SHP77 (cell line): ENCODE data around the gene AFF4.
"Not testable (repeated sequence)": the region's sequence is repeated elsewhere in the genome, so short reads cannot be mapped to it uniquely, and the experiment has no call there.

Experiments used
- DNase-seq, 2 experiments: peaks; one replicate each; lab custom pipeline; 2025; lab: John Stamatoyannopoulos, UW

AFF4 gene, protein sequence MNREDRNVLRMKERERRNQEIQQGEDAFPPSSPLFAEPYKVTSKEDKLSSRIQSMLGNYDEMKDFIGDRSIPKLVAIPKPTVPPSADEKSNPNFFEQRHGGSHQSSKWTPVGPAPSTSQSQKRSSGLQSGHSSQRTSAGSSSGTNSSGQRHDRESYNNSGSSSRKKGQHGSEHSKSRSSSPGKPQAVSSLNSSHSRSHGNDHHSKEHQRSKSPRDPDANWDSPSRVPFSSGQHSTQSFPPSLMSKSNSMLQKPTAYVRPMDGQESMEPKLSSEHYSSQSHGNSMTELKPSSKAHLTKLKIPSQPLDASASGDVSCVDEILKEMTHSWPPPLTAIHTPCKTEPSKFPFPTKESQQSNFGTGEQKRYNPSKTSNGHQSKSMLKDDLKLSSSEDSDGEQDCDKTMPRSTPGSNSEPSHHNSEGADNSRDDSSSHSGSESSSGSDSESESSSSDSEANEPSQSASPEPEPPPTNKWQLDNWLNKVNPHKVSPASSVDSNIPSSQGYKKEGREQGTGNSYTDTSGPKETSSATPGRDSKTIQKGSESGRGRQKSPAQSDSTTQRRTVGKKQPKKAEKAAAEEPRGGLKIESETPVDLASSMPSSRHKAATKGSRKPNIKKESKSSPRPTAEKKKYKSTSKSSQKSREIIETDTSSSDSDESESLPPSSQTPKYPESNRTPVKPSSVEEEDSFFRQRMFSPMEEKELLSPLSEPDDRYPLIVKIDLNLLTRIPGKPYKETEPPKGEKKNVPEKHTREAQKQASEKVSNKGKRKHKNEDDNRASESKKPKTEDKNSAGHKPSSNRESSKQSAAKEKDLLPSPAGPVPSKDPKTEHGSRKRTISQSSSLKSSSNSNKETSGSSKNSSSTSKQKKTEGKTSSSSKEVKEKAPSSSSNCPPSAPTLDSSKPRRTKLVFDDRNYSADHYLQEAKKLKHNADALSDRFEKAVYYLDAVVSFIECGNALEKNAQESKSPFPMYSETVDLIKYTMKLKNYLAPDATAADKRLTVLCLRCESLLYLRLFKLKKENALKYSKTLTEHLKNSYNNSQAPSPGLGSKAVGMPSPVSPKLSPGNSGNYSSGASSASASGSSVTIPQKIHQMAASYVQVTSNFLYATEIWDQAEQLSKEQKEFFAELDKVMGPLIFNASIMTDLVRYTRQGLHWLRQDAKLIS

DNA sequence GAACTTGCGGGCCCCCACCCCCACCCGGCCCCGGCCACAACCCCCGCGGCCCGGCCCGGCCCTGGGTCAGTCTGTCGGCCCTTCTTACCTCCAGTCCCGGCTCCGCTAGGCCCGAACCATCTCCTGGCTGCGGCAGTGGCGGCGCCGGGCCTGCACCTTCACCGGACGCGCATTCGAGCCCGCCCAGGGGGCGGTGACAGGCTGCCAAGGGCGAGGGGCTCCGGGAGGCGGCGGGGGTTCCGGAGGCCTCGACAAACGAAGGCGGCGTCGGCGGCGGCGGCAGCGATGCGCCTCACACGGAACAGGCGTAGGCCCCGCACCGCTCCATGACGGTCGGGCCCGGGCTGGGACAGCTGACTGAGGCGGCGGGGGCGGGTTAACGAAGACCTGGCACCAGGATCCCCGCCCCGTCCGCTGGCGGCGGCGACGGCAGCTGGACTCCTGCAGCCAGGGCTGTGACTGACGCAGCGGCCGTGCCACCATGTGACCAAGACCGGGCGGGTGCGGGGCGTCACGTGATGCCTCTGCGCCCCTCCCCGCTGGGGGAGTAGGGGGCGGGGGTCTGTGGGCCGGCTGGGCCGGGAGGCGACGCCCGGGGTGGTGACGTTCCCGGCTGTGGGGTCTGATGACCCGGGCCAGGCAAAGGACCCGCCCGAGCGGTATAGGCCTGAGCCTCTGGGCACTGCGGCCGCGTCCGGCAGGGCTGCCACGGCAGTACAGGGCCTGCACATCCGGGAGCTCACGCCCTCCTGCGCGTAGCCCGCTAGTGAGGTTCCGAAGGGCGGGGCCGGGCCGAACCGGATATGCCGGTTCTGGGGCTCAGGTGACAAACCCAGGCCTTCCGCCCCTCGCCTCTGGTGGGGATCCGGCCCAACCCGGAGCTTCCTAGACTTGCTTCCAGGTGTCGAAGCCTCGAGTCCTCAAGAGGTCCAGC, at the start of gene AFF4:
TSS of gene AFF4 (minus strand) at position 464 of the 934 bp plus-strand sequence. CDS start 26,445 bp downstream, outside the sequence.
- peak; percentile 87 to 93 for DNase-seq

DNA sequence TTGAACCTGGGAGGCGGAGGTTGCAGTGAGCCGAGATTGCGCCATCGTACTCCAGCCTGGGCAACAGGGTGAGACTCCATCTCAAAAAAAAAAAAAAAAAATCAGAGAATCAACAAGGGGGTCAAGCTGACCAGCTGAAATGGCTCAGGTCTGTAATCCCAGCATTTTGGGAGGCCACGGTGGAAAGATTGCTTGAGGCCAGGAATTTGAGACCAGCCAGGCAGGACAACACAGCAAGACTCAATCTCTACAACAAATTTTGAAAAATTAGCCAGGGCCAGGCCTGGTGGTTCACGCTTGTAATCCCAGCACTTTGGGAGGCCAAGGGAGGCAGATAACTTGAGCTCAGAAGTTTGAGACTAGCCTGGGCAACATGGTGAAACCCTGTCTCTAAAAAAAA, 45.0 kb upstream of the AFF4 start:
- DNase-seq = not testable (repeated sequence)

DNA sequence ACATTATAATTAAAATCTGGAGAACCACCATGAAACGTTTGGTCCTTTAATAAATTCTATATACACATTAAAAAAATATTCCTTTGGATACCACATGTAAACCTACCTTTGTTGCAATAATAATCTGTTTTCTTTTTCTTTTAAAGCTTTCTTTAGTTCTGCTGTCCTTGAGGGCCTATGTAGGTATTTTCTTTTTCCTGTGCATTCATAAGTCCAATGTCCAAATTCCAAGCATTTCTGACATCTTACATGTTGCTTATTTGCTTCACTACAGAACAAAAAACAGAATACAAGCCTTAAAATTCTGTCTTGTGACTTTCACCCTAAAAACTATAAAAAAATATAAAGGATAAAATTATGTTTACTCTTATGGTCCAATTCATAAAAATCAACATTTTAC, 43.2 kb upstream of the AFF4 start:
- DNase-seq = no peak

DNA sequence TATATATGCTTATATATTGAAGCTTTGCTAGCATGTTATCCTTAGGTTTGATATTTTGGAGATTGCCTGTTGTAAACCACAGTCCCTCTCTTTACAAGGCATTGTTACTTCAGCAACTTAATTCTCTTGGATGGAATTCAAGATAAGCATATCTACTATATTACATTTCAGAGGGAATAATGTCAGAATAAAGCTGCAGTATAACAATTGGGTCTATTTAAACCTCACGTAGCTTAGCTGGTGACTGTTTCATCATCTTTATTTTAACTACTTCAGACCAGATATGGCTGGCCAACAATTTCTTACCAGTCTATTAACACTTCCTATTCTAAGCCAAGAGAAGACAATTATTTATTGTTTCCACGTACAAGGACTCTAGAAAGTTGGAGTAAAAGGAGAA, 35.8 kb upstream of the AFF4 start:
- no peak for DNase-seq

DNA sequence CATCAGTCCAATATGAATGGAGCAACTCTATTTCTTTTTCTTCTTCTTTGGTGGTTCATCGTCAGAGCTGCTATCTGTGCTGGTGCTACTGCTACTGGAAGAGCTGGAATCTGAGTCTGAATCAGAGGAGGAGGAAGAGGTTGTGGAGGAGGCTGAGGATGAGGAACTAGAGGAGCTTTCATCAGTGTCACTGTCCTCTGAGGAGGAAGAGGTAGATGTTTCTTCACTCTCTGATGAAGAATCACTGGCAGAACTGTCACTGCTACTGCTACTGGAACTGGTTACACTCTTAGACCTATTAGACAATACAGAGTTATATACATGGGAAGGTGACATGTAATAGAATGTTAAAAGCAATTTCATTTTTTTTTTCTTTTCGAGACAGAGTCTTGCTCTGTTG, 35.1 kb upstream of the AFF4 start:
- no peak for DNase-seq

DNA sequence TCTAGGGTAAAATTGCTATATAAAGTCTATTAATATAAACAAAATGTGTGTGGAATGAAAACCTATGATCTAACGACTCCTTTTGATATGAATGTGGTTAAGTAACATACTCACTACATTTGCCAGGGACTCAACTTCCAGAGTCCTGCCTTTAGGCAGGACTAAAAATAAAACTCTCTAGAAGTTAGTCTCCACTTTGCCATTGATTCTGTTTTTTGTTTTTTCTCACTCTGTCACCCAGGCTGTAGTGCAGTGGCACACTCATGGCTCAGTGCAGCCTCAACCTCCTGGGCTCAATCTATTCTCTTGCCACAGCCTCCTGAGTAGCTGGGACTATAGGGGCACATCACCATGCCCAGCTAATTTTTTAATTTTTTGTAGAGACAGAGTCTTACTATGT, 32.9 kb upstream of the AFF4 start:
- DNase-seq = no peak

DNA sequence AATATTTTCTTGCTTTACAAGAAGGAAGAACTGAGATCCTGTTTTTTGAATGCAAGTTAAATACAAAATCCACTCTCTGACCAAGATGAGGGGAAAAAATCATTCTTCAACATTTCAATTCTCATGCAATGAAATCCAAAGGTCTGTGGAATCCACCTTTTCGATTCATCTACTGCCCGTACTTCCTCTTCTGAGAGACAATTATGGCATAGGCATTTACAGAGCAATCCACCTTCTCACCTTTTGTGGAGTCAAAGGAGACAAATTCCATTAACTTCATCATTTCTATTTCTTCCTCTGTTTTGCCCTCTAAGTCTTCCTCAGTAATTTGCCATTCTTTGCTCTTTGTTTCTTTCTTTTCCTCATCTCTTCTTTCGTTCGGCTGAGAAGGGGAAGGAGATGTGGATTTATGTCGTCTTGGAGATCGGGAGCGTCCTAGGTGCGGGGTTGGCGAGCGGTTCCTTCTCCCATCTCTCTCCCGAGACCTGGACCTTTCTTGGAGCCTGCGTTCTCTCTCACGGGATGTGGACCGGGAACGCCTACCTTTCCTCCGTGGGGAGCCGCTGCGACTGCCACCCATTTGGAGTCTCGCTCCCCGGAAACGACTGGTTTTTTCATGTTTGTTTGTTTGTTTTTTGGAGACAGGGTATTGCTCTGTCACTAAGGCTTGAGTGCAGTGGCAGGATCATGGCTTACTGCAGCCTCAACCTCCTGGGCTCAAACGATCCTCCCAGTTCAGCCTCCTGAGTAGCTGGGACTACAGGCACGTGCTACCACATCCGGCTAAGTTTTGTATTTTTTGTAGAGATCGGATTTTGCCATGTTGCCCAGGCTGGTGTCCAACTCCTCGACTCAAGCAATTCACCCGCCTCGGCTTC, 24.3 kb upstream of the AFF4 start:
- no peak for DNase-seq

DNA sequence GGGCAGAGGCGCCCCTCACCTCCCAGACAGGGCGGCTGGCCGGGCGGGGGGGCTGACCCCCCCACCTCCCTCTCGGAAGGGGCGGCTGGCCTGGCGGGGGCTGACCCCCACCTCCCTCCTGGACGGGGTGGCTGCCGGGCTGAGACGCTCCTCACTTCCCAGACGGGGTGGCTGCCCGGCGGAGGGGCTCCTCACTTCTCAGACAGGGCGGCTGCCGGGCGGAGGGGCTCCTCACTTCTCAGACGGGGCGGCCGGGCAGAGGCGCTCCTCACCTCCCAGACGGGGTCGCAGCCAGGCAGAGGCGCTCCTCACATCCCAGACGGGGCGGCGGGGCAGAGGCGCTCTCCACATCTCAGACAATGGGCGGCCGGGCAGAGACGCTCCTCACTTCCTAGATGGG, 19.5 kb upstream of the AFF4 start:
- not testable (repeated sequence) for DNase-seq

DNA sequence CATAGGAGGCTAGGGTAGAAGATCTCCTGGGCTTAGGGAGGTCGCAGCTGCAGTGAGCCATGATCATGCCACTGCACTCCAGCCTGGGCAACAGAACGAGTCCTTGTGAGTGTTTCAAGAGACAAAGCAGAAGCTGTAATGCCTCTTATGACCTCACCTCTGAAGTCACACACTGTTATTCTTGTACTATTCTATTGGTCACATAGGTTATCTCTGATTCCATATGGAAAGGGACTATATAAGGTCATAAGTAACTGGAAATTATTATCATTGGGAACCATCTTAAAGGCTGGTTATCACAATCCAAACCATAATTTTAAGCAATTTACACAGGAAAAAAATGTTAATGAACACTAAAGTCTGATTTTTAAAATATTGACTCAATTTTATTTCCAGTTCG, 17.9 kb upstream of the AFF4 start:
- no peak for DNase-seq

DNA sequence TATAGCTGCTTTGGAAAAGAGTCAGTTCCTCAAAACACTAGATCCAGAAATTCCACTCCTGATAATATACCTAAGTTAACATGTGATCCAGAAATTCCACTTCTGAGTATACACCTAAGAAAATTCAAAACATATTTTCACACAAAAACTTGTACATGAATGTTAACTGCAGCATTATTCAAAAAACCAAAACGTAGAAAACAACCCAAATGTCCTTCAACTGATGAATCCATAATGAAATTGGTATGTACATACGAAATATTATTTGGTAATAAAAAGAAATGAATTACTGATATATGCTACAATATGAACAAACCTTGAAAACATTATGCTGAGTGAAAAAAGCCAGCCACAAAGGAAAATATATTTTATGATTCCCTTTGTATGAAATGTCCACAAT, 16.5 kb upstream of the AFF4 start:
- no peak for DNase-seq

DNA sequence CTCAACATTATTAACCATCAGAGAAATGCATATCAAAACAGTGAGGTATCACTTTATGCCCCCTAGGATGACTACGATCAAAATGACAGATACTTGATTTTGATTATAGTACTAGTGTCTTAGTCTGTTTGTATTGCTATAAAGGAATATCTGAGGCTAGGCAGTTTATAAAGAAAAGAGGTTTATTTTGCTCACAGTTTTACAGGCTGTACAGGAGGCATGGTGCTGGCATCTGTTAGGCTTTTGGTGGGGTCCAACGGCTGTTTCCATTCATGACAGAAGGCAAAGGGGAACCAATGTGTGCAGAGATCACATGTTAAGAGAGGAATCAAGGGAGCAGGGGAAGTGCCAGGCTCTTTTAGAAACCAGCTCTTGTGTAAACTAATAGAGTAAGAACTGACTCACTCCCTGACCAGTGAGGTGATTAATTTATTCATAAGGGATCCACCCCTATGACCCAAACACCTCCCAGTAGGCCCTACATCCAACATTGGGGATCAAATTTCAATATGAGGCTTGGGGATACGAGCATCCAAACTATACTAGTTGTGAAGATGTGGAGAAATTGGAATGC, 16.0 kb upstream of the AFF4 start:
- no peak for DNase-seq

DNA sequence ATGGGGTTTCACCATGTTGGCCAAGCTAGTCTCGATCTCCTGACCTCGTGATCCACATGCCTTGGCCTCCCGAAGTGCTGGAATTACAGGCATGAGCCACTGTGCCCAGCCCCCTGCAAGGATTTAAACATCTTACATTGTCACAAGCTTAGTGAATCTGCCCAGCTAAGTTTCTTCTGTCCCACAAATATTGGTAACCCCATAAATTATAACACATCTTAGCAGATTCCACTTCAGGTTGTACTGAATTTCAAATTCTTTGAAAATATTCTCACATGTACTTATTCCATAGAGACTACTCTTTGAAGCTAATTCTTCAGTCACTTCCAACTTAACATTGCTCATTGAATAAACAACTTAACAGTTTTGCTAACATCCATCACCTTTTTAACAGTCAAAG, 13.4 kb upstream of the AFF4 start:
- DNase-seq = no peak

DNA sequence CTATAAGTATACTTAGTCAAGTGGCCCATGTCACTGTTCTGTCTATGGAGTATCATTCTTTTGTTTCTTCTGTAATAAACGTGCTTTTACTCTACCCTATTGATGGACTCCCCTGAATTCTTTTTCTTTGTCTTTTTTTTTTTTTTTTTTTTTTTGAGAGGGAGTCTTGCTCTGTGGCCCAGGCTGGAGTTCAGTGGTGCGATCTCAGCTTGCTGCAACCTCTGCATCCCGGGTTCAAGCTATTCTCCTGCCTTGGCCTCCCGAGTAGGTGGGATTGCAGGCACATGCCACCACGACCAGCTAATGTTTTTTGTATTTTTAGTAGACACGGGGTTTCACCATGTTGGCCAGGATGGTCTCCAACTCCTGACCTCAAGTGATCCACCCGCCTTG, 9.0 kb upstream of the AFF4 start:
- DNase-seq = not testable (repeated sequence)

DNA sequence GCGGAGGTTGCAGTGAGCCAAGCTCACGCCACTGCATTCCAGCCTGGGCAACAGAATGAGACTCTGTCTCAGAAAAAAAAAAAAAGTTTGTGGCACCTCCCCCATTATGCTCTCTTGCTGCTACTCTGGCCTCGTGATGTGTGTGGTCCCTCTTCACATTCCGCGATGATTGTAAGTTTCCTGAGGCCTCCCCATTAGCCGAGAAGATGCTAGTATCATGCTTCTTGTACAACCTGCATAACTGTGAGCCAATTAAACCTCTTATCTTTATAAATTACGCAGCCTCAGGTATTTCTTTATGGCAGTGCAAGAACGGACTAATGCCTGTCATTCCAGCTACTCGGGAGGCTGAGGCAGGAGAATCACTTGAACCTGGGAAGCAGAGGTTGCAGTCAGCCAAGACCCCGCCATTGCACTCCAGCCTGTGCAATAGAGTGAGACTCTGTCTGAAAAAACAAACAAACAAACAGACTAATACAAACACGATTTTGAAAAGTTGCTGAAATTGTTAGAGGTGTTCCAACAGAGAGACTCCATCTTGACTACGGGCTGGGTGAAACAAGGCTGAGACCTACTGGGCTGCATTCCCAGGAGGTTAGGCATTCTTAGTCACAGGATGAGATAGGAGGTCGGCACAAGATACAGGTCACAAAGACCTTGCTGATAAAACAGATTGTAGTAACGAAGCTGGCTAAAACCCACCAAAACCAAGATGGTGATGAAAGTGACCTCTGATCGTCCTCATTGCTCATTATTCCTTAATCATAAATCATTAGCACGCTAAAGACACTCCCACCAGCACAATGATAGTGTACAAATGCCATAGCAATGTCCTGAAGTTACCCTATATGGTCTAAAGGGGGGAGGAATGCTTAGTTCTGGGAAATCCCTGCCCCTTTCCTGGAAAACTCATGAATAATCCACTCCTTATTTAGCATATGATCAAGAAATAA, 8.3 kb upstream of the AFF4 start:
- no peak for DNase-seq

DNA sequence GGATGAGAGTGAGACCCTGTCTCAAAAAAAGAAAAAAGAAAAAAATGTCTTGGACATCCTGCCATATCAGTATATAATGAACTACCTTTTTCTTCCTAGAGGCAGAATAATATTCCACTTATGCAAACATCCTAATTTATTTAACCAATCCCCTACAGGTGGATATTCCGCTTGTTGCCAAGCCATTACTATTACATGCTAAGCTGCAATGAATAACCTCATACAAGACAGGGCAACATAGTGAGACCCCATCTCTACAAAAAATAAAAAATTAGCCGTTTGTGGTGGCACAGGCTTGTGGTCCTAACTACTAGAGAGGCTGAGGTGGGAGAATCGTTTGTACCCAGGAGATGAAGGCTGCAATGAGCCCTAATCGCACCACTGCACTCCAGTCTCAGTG, 1.7 kb upstream of the AFF4 start:
- no peak for DNase-seq

DNA sequence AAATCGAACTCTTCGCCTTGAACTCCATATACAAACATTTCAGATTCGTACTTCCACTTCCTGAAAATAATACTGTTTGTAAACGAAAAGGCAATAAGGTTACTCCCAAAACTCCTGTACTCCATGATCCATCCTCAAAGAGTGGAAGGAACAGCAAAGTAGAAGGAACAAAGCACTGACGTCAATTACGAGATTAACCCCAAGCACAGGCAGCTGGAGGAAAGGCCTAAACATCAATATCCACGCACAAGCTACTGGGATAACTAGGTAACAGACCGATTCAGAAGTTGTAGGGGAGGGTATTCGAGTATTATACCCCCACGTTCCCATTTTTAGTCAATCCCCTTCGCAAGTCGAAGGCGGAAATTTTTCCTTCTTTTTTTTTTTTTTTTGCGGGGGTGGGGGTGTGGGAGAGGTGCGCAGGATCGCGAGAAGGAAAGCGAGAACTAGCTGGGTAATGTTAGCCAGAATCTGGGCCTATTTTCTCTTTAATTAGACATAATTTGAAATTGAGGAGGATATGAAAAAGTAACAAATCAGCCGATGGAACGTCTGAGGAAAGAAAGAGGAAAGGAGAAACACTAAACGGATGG, 909 bp downstream of the AFF4 start:
- DNase-seq = peak; percentile 51 to 58

DNA sequence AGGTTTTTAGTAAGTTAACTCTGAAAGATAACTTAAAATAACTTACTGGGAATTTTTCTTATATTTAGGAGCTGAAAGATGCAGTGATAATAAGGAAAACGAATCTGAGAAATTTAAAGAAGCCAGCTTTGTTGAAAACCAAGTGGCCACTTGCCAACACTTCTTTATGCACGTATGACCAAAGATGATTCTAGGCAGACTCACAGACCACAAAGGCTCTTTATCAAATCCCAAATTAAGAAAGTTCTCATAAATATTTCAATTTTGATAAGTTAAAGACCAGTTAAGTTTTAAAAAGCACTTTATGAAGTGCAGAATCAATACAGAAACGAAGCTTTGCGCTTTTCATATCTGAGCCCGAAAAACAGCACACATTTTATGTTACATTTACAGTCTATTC, 1.5 kb downstream of the AFF4 start:
- no peak for DNase-seq

DNA sequence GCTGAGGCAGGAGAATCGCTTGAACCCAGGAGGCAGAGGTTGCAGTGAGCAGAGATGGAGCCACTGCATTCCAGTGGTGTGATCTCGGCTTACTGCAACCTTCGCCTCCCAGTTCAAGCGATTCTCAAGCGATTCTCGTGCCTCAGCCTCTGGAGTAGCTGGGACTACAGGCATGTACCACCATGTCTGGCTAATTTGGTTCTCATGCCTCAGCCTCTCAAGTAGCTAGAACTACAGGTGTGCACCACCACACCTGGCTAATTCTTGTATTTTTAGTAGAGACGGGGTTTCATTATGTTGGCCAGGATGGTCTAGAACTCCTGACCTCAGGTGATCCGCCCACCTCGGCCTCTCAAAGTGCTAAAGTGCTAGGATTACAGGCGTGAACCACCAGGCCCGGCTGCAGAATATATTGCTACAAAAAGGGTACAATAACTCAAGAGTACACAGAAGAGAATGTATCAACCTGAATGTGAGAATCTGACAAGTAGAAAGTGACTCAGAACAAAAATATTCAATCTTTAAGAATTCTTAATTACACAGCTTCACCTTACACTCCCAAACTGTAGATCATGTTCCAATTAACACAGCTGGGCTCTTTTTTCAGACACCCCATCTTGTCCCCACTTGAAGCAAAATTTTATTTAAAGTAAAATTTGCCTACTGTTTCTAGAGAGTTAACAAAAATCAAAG, 2.2 kb downstream of the AFF4 start:
- not testable (repeated sequence) for DNase-seq
